HG03558 (cell line): Measurements from ENCODE around the gene C16orf78.

ENCODE experiments used
- ATAC-seq: cut with Tn5 transposase; IDR thresholded peaks from one replicate; pipeline ENCODE4 v1.9.1; 2021; ENCODE audit warnings: moderate number of reproducible peaks; ENCODE audit not compliant: unreplicated experiment; ENCODE audit errors: extremely low read depth

C16orf78 gene

GRCh38 chr16:49378816-49379215 is 5.2 kb downstream of the C16orf78 start:
- ATAC-seq: no peak

- ATAC-seq: no peak
Observed at GRCh38 chr16:49382916-49383315, 9.3 kb downstream of the C16orf78 start.

- no peak for ATAC-seq
Observed at GRCh38 chr16:49395021-49395420, 21.4 kb downstream of the C16orf78 start.

- no peak for ATAC-seq
Observed at GRCh38 chr16:49396206-49396720, 22.7 kb downstream of the C16orf78 start.

- no peak for ATAC-seq
Observed at GRCh38 chr16:49398761-49399160, 25.2 kb downstream of the C16orf78 start.

- peak; percentile 98 for ATAC-seq
Observed at GRCh38 chr16:49399594-49400364, 26.2 kb downstream of the C16orf78 start.

GRCh38 chr16:49400611-49401010 is 27.0 kb downstream of the C16orf78 start:
- no peak for ATAC-seq

GRCh38 chr16:49405123-49405522 is 31.5 kb downstream of the C16orf78 start:
- no peak for ATAC-seq

GRCh38 chr16:49405530-49405929 is 31.9 kb downstream of the C16orf78 start:
- ATAC-seq: no peak

GRCh38 chr16:49407873-49408550 is 34.4 kb downstream of the C16orf78 start:
- ATAC-seq: peak; percentile 94

- ATAC-seq: no peak
Observed at GRCh38 chr16:49409121-49409520, 35.5 kb downstream of the C16orf78 start.

GRCh38 chr16:49410226-49410625 is 36.6 kb downstream of the C16orf78 start:
- ATAC-seq: no peak

GRCh38 chr16:49411121-49411970 is 37.7 kb downstream of the C16orf78 start:
- no peak for ATAC-seq

- ATAC-seq: no peak
Observed at GRCh38 chr16:49414671-49415070, 41.1 kb downstream of the C16orf78 start.

GRCh38 chr16:49415083-49415482 is 41.5 kb downstream of the C16orf78 start:
- no peak for ATAC-seq

GRCh38 chr16:49416001-49416675 is 42.5 kb downstream of the C16orf78 start:
- no peak for ATAC-seq

GRCh38 chr16:49417354-49417753 is 43.8 kb downstream of the C16orf78 start:
- ATAC-seq: no peak

GRCh38 chr16:49419006-49419405 is 45.4 kb downstream of the C16orf78 start:
- no peak for ATAC-seq

GRCh38 chr16:49419862-49420261 is 46.3 kb downstream of the C16orf78 start:
- ATAC-seq: no peak

GRCh38 chr16:49422896-49423295 is 49.3 kb downstream of the C16orf78 start:
- no peak for ATAC-seq
